ENCODE results near the gene BCAP29.
"Not testable (repeated sequence)": the region's sequence is repeated elsewhere in the genome, so short reads cannot be mapped to it uniquely, and the experiment has no call there.

BCAP29 gene

GRCh38 chr7:107579885-107580715 lies at the start of gene BCAP29:
TSS of gene BCAP29 (plus strand) at chr7:107580246. CDS start at chr7:107580773, 527 bp downstream.
- peak within 1 kb of the TSS; percentile 73 for H3K4me3 ChIP-seq (replicated peaks; ENCODE audit: low read depth, low read length)
- no peak for DNase-seq (ENCODE audit: extremely low read depth, low read depth)
- TF ChIP-seq CTCF (IDR thresholded peaks at IDR 0.05; ENCODE audit: low read depth, low read length, missing control alignments), result no peak

- no peak for DNase-seq (ENCODE audit: extremely low read depth, low read depth)
- H3K4me3 ChIP-seq (replicated peaks; ENCODE audit: low read depth, low read length), result no peak overlapping the region
- no peak for TF ChIP-seq CTCF (IDR thresholded peaks at IDR 0.05; ENCODE audit: low read depth, low read length, missing control alignments)
Measured at GRCh38 chr7:107530751-107531150, 49.3 kb upstream of the BCAP29 start.

GRCh38 chr7:107534139-107534538 lies 45.9 kb upstream of the BCAP29 start:
- DNase-seq (ENCODE audit: extremely low read depth, low read depth), result no peak

GRCh38 chr7:107537228-107537627 lies 42.8 kb upstream of the BCAP29 start:
- DNase-seq (ENCODE audit: extremely low read depth, low read depth); H3K4me3 ChIP-seq (replicated peaks; ENCODE audit: low read depth, low read length): not testable (repeated sequence)

More at GRCh38 chr7:107534139-107534538, 45.9 kb upstream of the BCAP29 start:
- no peak overlapping the region for H3K4me3 ChIP-seq (replicated peaks; ENCODE audit: low read depth, low read length)
- TF ChIP-seq CTCF (IDR thresholded peaks at IDR 0.05; ENCODE audit: low read depth, low read length, missing control alignments), result no peak

- H3K4me3 ChIP-seq (replicated peaks; ENCODE audit: low read depth, low read length), result no peak overlapping the region
- no peak for TF ChIP-seq CTCF (IDR thresholded peaks at IDR 0.05; ENCODE audit: low read depth, low read length, missing control alignments)
- DNase-seq (ENCODE audit: extremely low read depth, low read depth), result no peak
Measured at GRCh38 chr7:107538001-107538400, 42.0 kb upstream of the BCAP29 start.

GRCh38 chr7:107543338-107543993 lies 36.6 kb upstream of the BCAP29 start:
- no peak for TF ChIP-seq CTCF (IDR thresholded peaks at IDR 0.05; ENCODE audit: low read depth, low read length, missing control alignments)
- H3K4me3 ChIP-seq (replicated peaks; ENCODE audit: low read depth, low read length), result no peak overlapping the region
- no peak for DNase-seq (ENCODE audit: extremely low read depth, low read depth)

- DNase-seq (ENCODE audit: extremely low read depth, low read depth), result no peak
- TF ChIP-seq CTCF (IDR thresholded peaks at IDR 0.05; ENCODE audit: low read depth, low read length, missing control alignments), result no peak
Measured at GRCh38 chr7:107544848-107545591, 35.0 kb upstream of the BCAP29 start.

More at GRCh38 chr7:107544848-107545591, 35.0 kb upstream of the BCAP29 start:
- H3K4me3 ChIP-seq (replicated peaks; ENCODE audit: low read depth, low read length), result no peak overlapping the region

Measured in HFF-Myc (cell line).